Gastrocnemius medialis (tissue), 4 donors: Measurements from ENCODE around the gene IFT81.

Source experiments
- POLR2A ChIP-seq, 2 donors: fragments of 450-650 bp; IDR thresholded peaks; one replicate each; pipeline ENCODE4 v1.6.1; 2017; ENCODE audit warnings: antibody characterized with exemption in 2 of 2, mild to moderate bottlenecking in 2 of 2, moderate library complexity in 2 of 2
- TF ChIP-seq, protein P1 (sequence below), 5 experiments: fragments of 450-650 bp in 3 of 5; fragments of 200-600 bp in 2 of 5; sonication (generic) in 2 of 5; IDR thresholded peaks in 4 of 5; conservative IDR thresholded peaks in 1 of 5; 1 replicate in 4 of 5; 2 replicates in 1 of 5; pipeline ENCODE4 v1.5.1; 2016 to 2019; ENCODE audit warnings: antibody characterized with exemption in 5 of 5, mild to moderate bottlenecking in 3 of 5, moderate library complexity in 3 of 5

DNA sequence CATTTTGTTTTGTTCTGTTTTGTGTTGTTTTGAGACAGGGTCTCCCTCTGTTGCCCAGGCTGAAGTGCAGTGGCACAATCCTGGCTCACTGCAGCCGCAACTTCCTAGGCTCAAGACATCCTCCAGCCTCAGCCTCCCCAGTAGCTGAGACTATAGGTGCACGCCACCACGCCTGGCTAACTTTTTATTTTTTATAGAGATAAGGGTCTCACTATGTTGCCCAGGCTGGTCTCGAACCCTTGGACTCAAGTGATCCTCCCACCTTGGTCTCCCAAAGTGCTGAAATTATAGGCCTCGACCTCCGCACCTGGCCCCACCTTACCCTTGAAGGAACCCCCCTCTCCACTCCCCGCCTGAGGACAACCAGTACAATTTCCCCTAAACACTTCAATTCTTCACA is 7.5 kb upstream of the IFT81 start:
- TF ChIP-seq, protein P1, sequence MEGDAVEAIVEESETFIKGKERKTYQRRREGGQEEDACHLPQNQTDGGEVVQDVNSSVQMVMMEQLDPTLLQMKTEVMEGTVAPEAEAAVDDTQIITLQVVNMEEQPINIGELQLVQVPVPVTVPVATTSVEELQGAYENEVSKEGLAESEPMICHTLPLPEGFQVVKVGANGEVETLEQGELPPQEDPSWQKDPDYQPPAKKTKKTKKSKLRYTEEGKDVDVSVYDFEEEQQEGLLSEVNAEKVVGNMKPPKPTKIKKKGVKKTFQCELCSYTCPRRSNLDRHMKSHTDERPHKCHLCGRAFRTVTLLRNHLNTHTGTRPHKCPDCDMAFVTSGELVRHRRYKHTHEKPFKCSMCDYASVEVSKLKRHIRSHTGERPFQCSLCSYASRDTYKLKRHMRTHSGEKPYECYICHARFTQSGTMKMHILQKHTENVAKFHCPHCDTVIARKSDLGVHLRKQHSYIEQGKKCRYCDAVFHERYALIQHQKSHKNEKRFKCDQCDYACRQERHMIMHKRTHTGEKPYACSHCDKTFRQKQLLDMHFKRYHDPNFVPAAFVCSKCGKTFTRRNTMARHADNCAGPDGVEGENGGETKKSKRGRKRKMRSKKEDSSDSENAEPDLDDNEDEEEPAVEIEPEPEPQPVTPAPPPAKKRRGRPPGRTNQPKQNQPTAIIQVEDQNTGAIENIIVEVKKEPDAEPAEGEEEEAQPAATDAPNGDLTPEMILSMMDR (IDR thresholded peaks at IDR 0.05 in 4 of 5, conservative IDR thresholded peaks at IDR 0.05 in 1 of 5): no peak
- no peak for TF ChIP-seq POLR2A (IDR thresholded peaks at IDR 0.05)
